WTC11 (cell line): ENCODE measurements around the gene TRIM26. TPM values are rescaled to one million over a fixed set of nuclear protein-coding genes. Genes with fewer than 3 reads are reported as not detected.
"Not testable (repeated sequence)": the region's sequence is repeated elsewhere in the genome, so short reads cannot be mapped to it uniquely, and the experiment has no call there.

ENCODE experiments used
- ATAC-seq: fragments of 200-7000 bp; cut with Tn5 transposase; 2 replicates; pipeline ENCODE4 v1.10.0; 2021; ENCODE audit warnings: mild to moderate bottlenecking, moderate library complexity
- CTCF ChIA-PET: fragments of 300-600 bp; sonication (Branson Sonifier 250); formaldehyde crosslinking; loops from one replicate; lab custom pipeline; 2021; ENCODE audit warnings: antibody characterized with exemption; lab: Charles Lee
- POLR2A ChIA-PET: fragments of 350-600 bp; sonication (Branson Sonifier 250); formaldehyde crosslinking; loops from one replicate; lab custom pipeline; 2021; ENCODE audit warnings: antibody characterized with exemption; lab: Charles Lee
- DNase-seq: peaks from one replicate; pipeline ENCODE4 v3.0.0; 2021; ENCODE audit warnings: low spot score
- H3K27ac Mint-ChIP-seq: 2 replicates; pipeline ENCODE4 v1.8.0; 2021; ENCODE audit warnings: mixed read lengths
- H3K27me3 Mint-ChIP-seq: 2 replicates; pipeline ENCODE4 v1.8.0; 2021; ENCODE audit warnings: low read depth, mild to moderate bottlenecking, moderate library complexity, mixed read lengths
- H3K36me3 Mint-ChIP-seq: 2 replicates; pipeline ENCODE4 v1.8.0; 2021; ENCODE audit warnings: mixed read lengths
- H3K4me1 Mint-ChIP-seq: 2 replicates; pipeline ENCODE4 v1.8.0; 2022; ENCODE audit warnings: mixed read lengths
- H3K4me3 Mint-ChIP-seq: 2 replicates; pipeline ENCODE4 v1.8.0; 2021; ENCODE audit warnings: mild to moderate bottlenecking, moderate library complexity, mixed read lengths
- H3K9me3 Mint-ChIP-seq: 2 replicates; pipeline ENCODE4 v1.8.0; 2021; ENCODE audit warnings: mixed read lengths
- ERG ChIP-seq: fragments of 250-450 bp; sonication (Bioruptor Pico); IDR thresholded peaks from 2 replicates; pipeline ENCODE4 v1.8.0; 2021; ENCODE audit warnings: mild to moderate bottlenecking
- ETV6 ChIP-seq: sonication (generic); formaldehyde crosslinking; IDR thresholded peaks from 2 replicates; pipeline ENCODE4 v1.8.1; 2022; ENCODE audit warnings: mild to moderate bottlenecking, missing genetic modification reagents
- FOXJ3 ChIP-seq: sonication (generic); formaldehyde crosslinking; IDR thresholded peaks from 2 replicates; pipeline ENCODE4 v1.9.0; 2021; ENCODE audit warnings: missing genetic modification reagents, mild to moderate bottlenecking, borderline replicate concordance
- HMGA2 ChIP-seq: fragments of 250-450 bp; sonication (Bioruptor Pico); IDR thresholded peaks from 2 replicates; pipeline ENCODE4 v1.4.0; 2021; ENCODE audit warnings: mild to moderate bottlenecking, moderate library complexity
- IRF1 ChIP-seq: sonication (generic); formaldehyde crosslinking; IDR thresholded peaks from 2 replicates; pipeline ENCODE4 v1.8.0; 2023; ENCODE audit warnings: missing genetic modification reagents
- MXD4 ChIP-seq: fragments of 250-450 bp; sonication (Bioruptor Pico); IDR thresholded peaks from 2 replicates; pipeline ENCODE4 v1.8.0; 2021; ENCODE audit warnings: mild to moderate bottlenecking, moderate library complexity, borderline replicate concordance
- NFATC4 ChIP-seq: fragments of 250-450 bp; sonication (Bioruptor Pico); IDR thresholded peaks from 2 replicates; pipeline ENCODE4 v1.9.0; 2021; ENCODE audit warnings: mild to moderate bottlenecking
- NFYB ChIP-seq: sonication (generic); formaldehyde crosslinking; conservative IDR thresholded peaks from 2 replicates; pipeline ENCODE4 v1.8.0; 2022; ENCODE audit warnings: low read depth, missing genetic modification reagents
- NR3C1 ChIP-seq: sonication (generic); formaldehyde crosslinking; conservative IDR thresholded peaks from 2 replicates; pipeline ENCODE4 v1.8.1; 2023; ENCODE audit warnings: low read depth, mild to moderate bottlenecking, missing genetic modification reagents
- RELA ChIP-seq: sonication (generic); formaldehyde crosslinking; IDR thresholded peaks from 2 replicates; pipeline ENCODE4 v1.8.1; 2022; ENCODE audit warnings: missing genetic modification reagents, mild to moderate bottlenecking, borderline replicate concordance
- TEAD1 ChIP-seq: sonication (generic); formaldehyde crosslinking; IDR thresholded peaks from 2 replicates; pipeline ENCODE4 v1.8.0; 2022; ENCODE audit warnings: mild to moderate bottlenecking, missing genetic modification reagents
- ZMAT4 ChIP-seq: fragments of 250-450 bp; sonication (Bioruptor Pico); IDR thresholded peaks from 2 replicates; pipeline ENCODE4 v1.9.0; 2021; ENCODE audit warnings: mild to moderate bottlenecking
- ZNF121 ChIP-seq: sonication (generic); formaldehyde crosslinking; IDR thresholded peaks from 2 replicates; pipeline ENCODE4 v1.8.0; 2023; ENCODE audit warnings: missing genetic modification reagents
- ZNF263 ChIP-seq: sonication (generic); formaldehyde crosslinking; IDR thresholded peaks from 2 replicates; pipeline ENCODE4 v1.8.1; 2022; ENCODE audit warnings: low read depth, mild to moderate bottlenecking, moderate library complexity, missing genetic modification reagents
- ZNF317 ChIP-seq: sonication (generic); formaldehyde crosslinking; IDR thresholded peaks from 2 replicates; pipeline ENCODE4 v1.8.1; 2023; ENCODE audit warnings: low read depth, mild to moderate bottlenecking, moderate library complexity, missing genetic modification reagents, borderline replicate concordance
- ZNF423 ChIP-seq: fragments of 250-450 bp; sonication (Bioruptor Pico); IDR thresholded peaks from 2 replicates; pipeline ENCODE4 v2.1.2; 2022; ENCODE audit warnings: mild to moderate bottlenecking, moderate library complexity
- total RNA-seq: library from RNA; stranded (reverse); gene quantifications from 3 replicates; pipeline ENCODE4 v1.2.3, GENCODE V29; 2021
- TF ChIP-seq, protein P1 (sequence below): sonication (generic); formaldehyde crosslinking; IDR thresholded peaks from 2 replicates; pipeline ENCODE4 v1.8.1; 2023; ENCODE audit warnings: mild to moderate bottlenecking, missing genetic modification reagents
- TF ChIP-seq, protein P2 (sequence below): fragments of 250-450 bp; sonication (Bioruptor Pico); IDR thresholded peaks from 2 replicates; pipeline ENCODE4 v1.9.0; 2021; ENCODE audit warnings: mild to moderate bottlenecking, borderline replicate concordance
- TF ChIP-seq, protein P3 (sequence below): sonication (generic); formaldehyde crosslinking; IDR thresholded peaks from 2 replicates; pipeline ENCODE4 v1.8.1; 2022; ENCODE audit warnings: low read depth, missing genetic modification reagents, borderline replicate concordance

The TRIM26 gene
- total RNA-seq, 1 experiment from 2014 or later = 27.7 TPM

GRCh38 chr6:30142665-30143064 lies 70.5 kb downstream of the TRIM26 start (continued):
- no peak for TF ChIP-seq ZNF121 (CRISPR knock-in tag)
- TF ChIP-seq, protein P1, sequence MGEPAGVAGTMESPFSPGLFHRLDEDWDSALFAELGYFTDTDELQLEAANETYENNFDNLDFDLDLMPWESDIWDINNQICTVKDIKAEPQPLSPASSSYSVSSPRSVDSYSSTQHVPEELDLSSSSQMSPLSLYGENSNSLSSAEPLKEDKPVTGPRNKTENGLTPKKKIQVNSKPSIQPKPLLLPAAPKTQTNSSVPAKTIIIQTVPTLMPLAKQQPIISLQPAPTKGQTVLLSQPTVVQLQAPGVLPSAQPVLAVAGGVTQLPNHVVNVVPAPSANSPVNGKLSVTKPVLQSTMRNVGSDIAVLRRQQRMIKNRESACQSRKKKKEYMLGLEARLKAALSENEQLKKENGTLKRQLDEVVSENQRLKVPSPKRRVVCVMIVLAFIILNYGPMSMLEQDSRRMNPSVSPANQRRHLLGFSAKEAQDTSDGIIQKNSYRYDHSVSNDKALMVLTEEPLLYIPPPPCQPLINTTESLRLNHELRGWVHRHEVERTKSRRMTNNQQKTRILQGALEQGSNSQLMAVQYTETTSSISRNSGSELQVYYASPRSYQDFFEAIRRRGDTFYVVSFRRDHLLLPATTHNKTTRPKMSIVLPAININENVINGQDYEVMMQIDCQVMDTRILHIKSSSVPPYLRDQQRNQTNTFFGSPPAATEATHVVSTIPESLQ (CRISPR knock-in tag) = no peak

DNA sequence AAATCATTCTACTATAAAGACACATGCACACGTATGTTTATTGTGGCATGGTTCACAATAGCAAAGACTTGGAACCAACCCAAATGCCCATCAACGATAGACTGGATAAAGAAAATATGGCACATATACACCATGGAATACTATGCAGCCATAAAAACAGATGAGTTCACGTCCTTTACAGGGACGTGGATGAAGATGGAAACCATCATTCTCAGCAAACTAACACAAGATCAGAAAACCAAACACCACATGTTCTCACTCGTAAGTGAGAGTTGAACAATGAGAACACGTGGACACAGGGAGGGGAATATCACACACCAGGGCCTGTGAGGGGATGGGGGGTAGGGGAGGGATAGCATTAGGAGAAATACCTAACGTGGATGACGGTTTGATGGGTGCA lies 73.0 kb downstream of the TRIM26 start:
- DNase-seq, H3K4me1 Mint-ChIP-seq, H3K9me3 Mint-ChIP-seq, ATAC-seq, H3K4me3 Mint-ChIP-seq, H3K27ac Mint-ChIP-seq, H3K36me3 Mint-ChIP-seq, CTCF ChIA-PET, POLR2A ChIA-PET: not testable (repeated sequence)
- peaks cover 46% of the 10 kb centered on the region for H3K27me3 Mint-ChIP-seq

- DNase-seq = no peak
- no peak for TF ChIP-seq NR3C1 (CRISPR knock-in tag)
- no peak for TF ChIP-seq ZMAT4 (CRISPR knock-in tag)
- TF ChIP-seq ZNF263 (CRISPR knock-in tag) = no peak
- TF ChIP-seq RELA (CRISPR knock-in tag) = no peak
- TF ChIP-seq MXD4 = no peak
- TF ChIP-seq NFATC4 (CRISPR knock-in tag) = no peak
- no peak for TF ChIP-seq FOXJ3 (CRISPR knock-in tag)
- TF ChIP-seq ZNF121 (CRISPR knock-in tag) = no peak
- TF ChIP-seq HMGA2 = no peak
- TF ChIP-seq, all 79 proteins: peak for 0
- H3K27ac Mint-ChIP-seq = no peak overlapping the region
- no peak for ATAC-seq
- H3K36me3 Mint-ChIP-seq = no peaks in the 10 kb centered on the region
- CTCF ChIA-PET = no interaction called here
- H3K4me3 Mint-ChIP-seq = no peak overlapping the region
- H3K9me3 Mint-ChIP-seq = no peaks in the 10 kb centered on the region
- POLR2A ChIA-PET = no interaction called here
- no peaks in the 10 kb centered on the region for H3K4me1 Mint-ChIP-seq
- peaks cover 50% of the 10 kb centered on the region for H3K27me3 Mint-ChIP-seq
Measured at GRCh38 chr6:30136570-30137286, 76.5 kb downstream of the TRIM26 start.

GRCh38 chr6:30135757-30136156 lies 77.4 kb downstream of the TRIM26 start, which contains the start of gene TRIM40:
Gene TRIM40 (plus strand): TSS chr6:30136140. CDS start chr6:30137037, 897 bp downstream.
- POLR2A ChIA-PET = no interaction called here
- ATAC-seq = no peak
- H3K27me3 Mint-ChIP-seq = peaks cover 54% of the 10 kb centered on the region
- TF ChIP-seq TEAD1 (no peak), MXD4 (no peak), IRF1 (CRISPR knock-in tag) (no peak), ETV6 (no peak), ERG (CRISPR knock-in tag) (no peak), ZMAT4 (CRISPR knock-in tag) (no peak), ZNF423 (CRISPR knock-in tag) (no peak), ZNF317 (CRISPR knock-in tag) (no peak), NFYB (no peak)
- TF ChIP-seq, protein P2, sequence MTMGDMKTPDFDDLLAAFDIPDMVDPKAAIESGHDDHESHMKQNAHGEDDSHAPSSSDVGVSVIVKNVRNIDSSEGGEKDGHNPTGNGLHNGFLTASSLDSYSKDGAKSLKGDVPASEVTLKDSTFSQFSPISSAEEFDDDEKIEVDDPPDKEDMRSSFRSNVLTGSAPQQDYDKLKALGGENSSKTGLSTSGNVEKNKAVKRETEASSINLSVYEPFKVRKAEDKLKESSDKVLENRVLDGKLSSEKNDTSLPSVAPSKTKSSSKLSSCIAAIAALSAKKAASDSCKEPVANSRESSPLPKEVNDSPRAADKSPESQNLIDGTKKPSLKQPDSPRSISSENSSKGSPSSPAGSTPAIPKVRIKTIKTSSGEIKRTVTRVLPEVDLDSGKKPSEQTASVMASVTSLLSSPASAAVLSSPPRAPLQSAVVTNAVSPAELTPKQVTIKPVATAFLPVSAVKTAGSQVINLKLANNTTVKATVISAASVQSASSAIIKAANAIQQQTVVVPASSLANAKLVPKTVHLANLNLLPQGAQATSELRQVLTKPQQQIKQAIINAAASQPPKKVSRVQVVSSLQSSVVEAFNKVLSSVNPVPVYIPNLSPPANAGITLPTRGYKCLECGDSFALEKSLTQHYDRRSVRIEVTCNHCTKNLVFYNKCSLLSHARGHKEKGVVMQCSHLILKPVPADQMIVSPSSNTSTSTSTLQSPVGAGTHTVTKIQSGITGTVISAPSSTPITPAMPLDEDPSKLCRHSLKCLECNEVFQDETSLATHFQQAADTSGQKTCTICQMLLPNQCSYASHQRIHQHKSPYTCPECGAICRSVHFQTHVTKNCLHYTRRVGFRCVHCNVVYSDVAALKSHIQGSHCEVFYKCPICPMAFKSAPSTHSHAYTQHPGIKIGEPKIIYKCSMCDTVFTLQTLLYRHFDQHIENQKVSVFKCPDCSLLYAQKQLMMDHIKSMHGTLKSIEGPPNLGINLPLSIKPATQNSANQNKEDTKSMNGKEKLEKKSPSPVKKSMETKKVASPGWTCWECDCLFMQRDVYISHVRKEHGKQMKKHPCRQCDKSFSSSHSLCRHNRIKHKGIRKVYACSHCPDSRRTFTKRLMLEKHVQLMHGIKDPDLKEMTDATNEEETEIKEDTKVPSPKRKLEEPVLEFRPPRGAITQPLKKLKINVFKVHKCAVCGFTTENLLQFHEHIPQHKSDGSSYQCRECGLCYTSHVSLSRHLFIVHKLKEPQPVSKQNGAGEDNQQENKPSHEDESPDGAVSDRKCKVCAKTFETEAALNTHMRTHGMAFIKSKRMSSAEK = no peak
- TF ChIP-seq, protein P3, sequence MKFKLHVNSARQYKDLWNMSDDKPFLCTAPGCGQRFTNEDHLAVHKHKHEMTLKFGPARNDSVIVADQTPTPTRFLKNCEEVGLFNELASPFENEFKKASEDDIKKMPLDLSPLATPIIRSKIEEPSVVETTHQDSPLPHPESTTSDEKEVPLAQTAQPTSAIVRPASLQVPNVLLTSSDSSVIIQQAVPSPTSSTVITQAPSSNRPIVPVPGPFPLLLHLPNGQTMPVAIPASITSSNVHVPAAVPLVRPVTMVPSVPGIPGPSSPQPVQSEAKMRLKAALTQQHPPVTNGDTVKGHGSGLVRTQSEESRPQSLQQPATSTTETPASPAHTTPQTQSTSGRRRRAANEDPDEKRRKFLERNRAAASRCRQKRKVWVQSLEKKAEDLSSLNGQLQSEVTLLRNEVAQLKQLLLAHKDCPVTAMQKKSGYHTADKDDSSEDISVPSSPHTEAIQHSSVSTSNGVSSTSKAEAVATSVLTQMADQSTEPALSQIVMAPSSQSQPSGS (CRISPR knock-in tag) = no peak

More at GRCh38 chr6:30135757-30136156, 77.4 kb downstream of the TRIM26 start, which contains the start of gene TRIM40:
- H3K9me3 Mint-ChIP-seq = no peaks in the 10 kb centered on the region
- DNase-seq = no peak
- no peak within 1 kb of the TSS for H3K4me3 Mint-ChIP-seq
- CTCF ChIA-PET = interaction anchor here (1.0 kb wide), 1 partner anchor 33 kb away, joined by 5 read pairs; no protein-coding TSS in a partner anchor
- peaks cover 4% of the 10 kb centered on the region for H3K4me1 Mint-ChIP-seq
- no peak within 1 kb of the TSS for H3K27ac Mint-ChIP-seq
- H3K36me3 Mint-ChIP-seq = no peaks in the 10 kb centered on the region
